ENCODE results near the gene PPFIA1. TPM values are rescaled to one million over a fixed set of nuclear protein-coding genes. Genes with fewer than 3 reads are reported as not detected.
"Not testable (repeated sequence)": the region's sequence is repeated elsewhere in the genome, so short reads cannot be mapped to it uniquely, and the experiment has no call there.

The PPFIA1 gene
- total RNA-seq, 4 donors from 2014 or later = 43.7 to 82.8 (median 69.3) TPM

- Histone ChIP-seq H3K4me1 (no peaks in the 10 kb centered on the region), H3K36me3 (peaks cover 0 to 70% (median 4%) of the 10 kb centered on the region in 3 donors), H3K27me3 (no peaks in the 10 kb centered on the region), H3K9me3 (no peaks in the 10 kb centered on the region), H3K27ac (no peak overlapping the region), H3K4me3 (no peak overlapping the region)
- 89 to 96% methylated on average over 13 of the region's 13 CpGs for whole genome bisulfite sequencing, 2 donors
- no peak for DNase-seq (ENCODE audit: low spot score in 2 of 2)
- TF ChIP-seq, protein P1, sequence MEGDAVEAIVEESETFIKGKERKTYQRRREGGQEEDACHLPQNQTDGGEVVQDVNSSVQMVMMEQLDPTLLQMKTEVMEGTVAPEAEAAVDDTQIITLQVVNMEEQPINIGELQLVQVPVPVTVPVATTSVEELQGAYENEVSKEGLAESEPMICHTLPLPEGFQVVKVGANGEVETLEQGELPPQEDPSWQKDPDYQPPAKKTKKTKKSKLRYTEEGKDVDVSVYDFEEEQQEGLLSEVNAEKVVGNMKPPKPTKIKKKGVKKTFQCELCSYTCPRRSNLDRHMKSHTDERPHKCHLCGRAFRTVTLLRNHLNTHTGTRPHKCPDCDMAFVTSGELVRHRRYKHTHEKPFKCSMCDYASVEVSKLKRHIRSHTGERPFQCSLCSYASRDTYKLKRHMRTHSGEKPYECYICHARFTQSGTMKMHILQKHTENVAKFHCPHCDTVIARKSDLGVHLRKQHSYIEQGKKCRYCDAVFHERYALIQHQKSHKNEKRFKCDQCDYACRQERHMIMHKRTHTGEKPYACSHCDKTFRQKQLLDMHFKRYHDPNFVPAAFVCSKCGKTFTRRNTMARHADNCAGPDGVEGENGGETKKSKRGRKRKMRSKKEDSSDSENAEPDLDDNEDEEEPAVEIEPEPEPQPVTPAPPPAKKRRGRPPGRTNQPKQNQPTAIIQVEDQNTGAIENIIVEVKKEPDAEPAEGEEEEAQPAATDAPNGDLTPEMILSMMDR (IDR thresholded peaks at IDR 0.05) = no peak
- TF ChIP-seq EP300 (IDR thresholded peaks at IDR 0.05) (no peak), POLR2A (IDR thresholded peaks at IDR 0.05) (no peak)
Measured at GRCh38 chr11:70407121-70407520, 136.6 kb downstream of the PPFIA1 start.

- TF ChIP-seq, protein P1 (IDR thresholded peaks at IDR 0.05) = no peak
- TF ChIP-seq POLR2A (IDR thresholded peaks at IDR 0.05) (no peak), EP300 (IDR thresholded peaks at IDR 0.05) (no peak)
- no peak for DNase-seq (ENCODE audit: low spot score in 2 of 2)
- peaks cover 0 to 77% (median 4%) of the 10 kb centered on the region in 3 donors for H3K36me3 ChIP-seq
Measured at GRCh38 chr11:70407814-70408213, 137.3 kb downstream of the PPFIA1 start.

GRCh38 chr11:70408326-70408725, 137.8 kb downstream of the PPFIA1 start:
- not testable (repeated sequence) for H3K4me3 ChIP-seq; H3K9me3 ChIP-seq; H3K4me1 ChIP-seq; H3K27ac ChIP-seq; DNase-seq (ENCODE audit: low spot score in 2 of 2); H3K27me3 ChIP-seq
- H3K36me3 ChIP-seq = peaks cover 0 to 82% (median 4%) of the 10 kb centered on the region in 3 donors
- WGBS, 2 donors = 81 to 95% methylated on average over 4 of the region's 4 CpGs

More at GRCh38 chr11:70407814-70408213, 137.3 kb downstream of the PPFIA1 start:
- no peak overlapping the region for H3K4me3 ChIP-seq
- no peaks in the 10 kb centered on the region for H3K9me3 ChIP-seq
- no peaks in the 10 kb centered on the region for H3K4me1 ChIP-seq
- H3K27ac ChIP-seq = no peak overlapping the region
- 85 to 90% methylated on average over 6 of the region's 6 CpGs for WGBS, 2 donors
- H3K27me3 ChIP-seq = no peaks in the 10 kb centered on the region

GRCh38 chr11:70409437-70409836, 138.9 kb downstream of the PPFIA1 start:
- Histone ChIP-seq H3K36me3 (peaks cover 0 to 93% (median 4%) of the 10 kb centered on the region in 3 donors), H3K4me3 (no peak overlapping the region), H3K4me1 (no peaks in the 10 kb centered on the region), H3K27ac (no peak overlapping the region), H3K9me3 (no peaks in the 10 kb centered on the region), H3K27me3 (no peaks in the 10 kb centered on the region)
- TF ChIP-seq EP300 (IDR thresholded peaks at IDR 0.05) (no peak), POLR2A (IDR thresholded peaks at IDR 0.05) (no peak)
- TF ChIP-seq, protein P1 (IDR thresholded peaks at IDR 0.05) = no peak
- WGBS, 2 donors = 89 to 91% methylated on average over 10 of the region's 10 CpGs
- no peak for DNase-seq (ENCODE audit: low spot score in 2 of 2)

- DNase-seq (ENCODE audit: low spot score in 2 of 2) = no peak
- H3K27ac ChIP-seq = no peak overlapping the region
- H3K36me3 ChIP-seq = peaks cover 0 to 98% (median 4%) of the 10 kb centered on the region in 3 donors
- H3K4me1 ChIP-seq = no peaks in the 10 kb centered on the region
- WGBS, 2 donors = 92 to 95% methylated on average over 7 of the region's 7 CpGs
- no peak overlapping the region for H3K4me3 ChIP-seq
- no peaks in the 10 kb centered on the region for H3K9me3 ChIP-seq
- TF ChIP-seq EP300 (IDR thresholded peaks at IDR 0.05) (no peak), POLR2A (IDR thresholded peaks at IDR 0.05) (no peak)
- TF ChIP-seq, protein P1 (IDR thresholded peaks at IDR 0.05) = no peak
- H3K27me3 ChIP-seq = no peaks in the 10 kb centered on the region
Measured at GRCh38 chr11:70409871-70410270, 139.4 kb downstream of the PPFIA1 start.
